PC-9 (cell line): ENCODE measurements around the gene WAS.

Experiments
- CTCF ChIP-seq: fragments of 200-600 bp; sonication (generic); conservative IDR thresholded peaks from 2 replicates; pipeline ENCODE4 v1.6.1; 2017; ENCODE audit warnings: mixed run types, antibody characterized with exemption, mild to moderate bottlenecking, moderate library complexity
- EZH2 ChIP-seq: fragments of 200-600 bp; sonication (generic); IDR thresholded peaks from 2 replicates; pipeline ENCODE4 v1.8.0; 2017; ENCODE audit warnings: antibody characterized with exemption, low read depth

GRCh38 chrX:48705871-48706270 lies 22.3 kb downstream of the WAS start:
- TF ChIP-seq CTCF (no peak), EZH2 (no peak)
